GM21367 (cell line): ENCODE results near the gene OR4E2.
"Not testable (repeated sequence)": the region's sequence is repeated elsewhere in the genome, so short reads cannot be mapped to it uniquely, and the experiment has no call there.

Source experiments
- ATAC-seq: cut with Tn5 transposase; IDR thresholded peaks from one replicate; pipeline ENCODE4 v1.9.1; 2021; ENCODE audit not compliant: unreplicated experiment

OR4E2 gene

DNA sequence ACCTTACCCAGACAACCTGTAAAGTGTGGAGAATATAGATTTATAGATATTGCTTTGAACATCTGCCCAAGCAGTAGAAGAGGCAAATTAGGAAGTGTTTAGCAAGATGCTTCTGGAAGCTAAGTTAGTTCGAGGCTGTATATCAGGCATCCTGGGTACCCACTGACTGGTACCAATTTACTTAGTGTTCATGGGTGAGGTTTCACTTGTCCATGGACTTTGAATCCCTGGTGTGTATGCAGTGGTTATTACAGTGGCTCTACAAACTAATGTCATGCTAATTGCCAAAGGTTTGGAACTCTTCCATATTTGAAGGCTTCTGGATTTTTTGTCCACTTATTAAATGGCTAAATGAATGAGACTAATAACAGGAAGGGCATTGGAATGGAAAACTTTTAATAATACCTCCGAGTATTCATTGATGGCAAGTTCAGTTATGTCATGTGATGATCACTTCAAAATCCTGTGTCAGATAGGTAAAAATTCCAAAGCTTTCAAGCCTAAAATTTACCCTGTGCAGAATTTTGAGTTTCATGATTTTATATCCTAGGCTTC, at the start of gene OR4E2:
Gene OR4E2, plus strand, starts transcription at position 505 of the 555 bp plus-strand sequence. CDS start 11,248 bp downstream, outside the sequence.
- no peak for ATAC-seq

DNA sequence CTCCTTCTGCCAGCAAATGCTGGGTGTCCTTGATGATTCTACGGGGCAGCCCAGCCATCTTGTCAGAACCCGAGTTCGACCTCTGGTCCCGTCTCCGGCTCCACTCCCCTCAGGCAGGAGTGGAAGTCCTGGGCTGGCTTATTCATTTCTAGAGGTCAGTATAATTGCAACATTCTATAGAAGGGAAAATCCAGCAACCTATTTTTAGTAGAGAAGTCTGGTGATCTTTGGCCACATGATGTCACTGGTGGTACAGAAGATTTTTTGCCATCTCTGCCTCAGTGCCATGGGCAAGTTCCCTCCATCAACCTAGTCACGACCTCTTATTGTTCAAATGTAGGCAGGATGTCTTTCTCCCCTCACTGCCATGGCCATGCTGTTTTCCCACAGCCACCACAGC, 41.3 kb upstream of the OR4E2 start:
- no peak for ATAC-seq

- ATAC-seq: no peak
Measured at GRCh38 chr14:21614240-21614639, 39.4 kb upstream of the OR4E2 start.

GRCh38 chr14:21617614-21618013, 36.0 kb upstream of the OR4E2 start:
- ATAC-seq: no peak

DNA sequence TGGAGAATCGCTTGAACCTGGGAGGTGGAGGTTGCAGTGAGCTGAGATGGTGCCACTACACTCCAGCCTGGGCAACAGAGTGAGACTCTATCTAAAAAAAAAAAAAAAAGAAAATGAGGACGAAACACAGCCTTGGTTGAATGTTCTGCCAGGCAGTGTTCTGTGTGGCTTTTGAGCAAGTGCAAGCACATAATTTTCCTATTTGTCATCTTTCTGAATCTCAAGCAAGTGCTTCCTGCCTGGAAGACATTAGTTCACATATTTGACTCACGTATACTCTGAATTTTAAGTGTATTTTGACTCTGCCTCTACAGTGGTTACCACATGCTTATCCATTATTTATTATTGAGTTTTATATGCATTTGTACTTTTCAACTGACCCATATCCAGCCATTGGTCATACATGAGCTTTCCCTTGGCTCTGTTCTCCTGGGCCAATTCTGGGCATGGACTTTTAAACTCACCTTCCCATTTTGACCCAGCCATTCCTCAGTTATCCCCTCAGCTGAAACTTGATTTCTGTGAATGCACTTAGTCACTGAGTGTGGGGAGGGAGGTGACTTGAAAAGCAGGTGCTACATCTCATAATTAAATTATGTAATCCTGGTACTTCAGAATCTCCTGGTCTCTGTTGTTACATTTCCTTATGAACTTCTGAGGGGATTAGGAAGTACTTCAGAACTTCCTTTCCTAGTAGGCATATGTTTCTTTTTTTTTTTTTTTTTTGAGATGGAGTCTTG, 27.0 kb upstream of the OR4E2 start:
- no peak for ATAC-seq

- ATAC-seq: not testable (repeated sequence)
Measured at GRCh38 chr14:21630503-21630902, 23.1 kb upstream of the OR4E2 start.

- no peak for ATAC-seq
Measured at GRCh38 chr14:21631084-21631483, 22.6 kb upstream of the OR4E2 start.

GRCh38 chr14:21634840-21635239, 18.8 kb upstream of the OR4E2 start, which contains the start of gene OR10G2:
Gene OR10G2, minus strand, starts transcription at chr14:21634940. Its CDS starts 98 bp downstream, at chr14:21634842.
- no peak for ATAC-seq

GRCh38 chr14:21642683-21643082, 11.0 kb upstream of the OR4E2 start:
- no peak for ATAC-seq

- ATAC-seq: no peak
Measured at GRCh38 chr14:21643407-21643806, 10.2 kb upstream of the OR4E2 start.

- no peak for ATAC-seq
Measured at GRCh38 chr14:21647380-21647779, 6.3 kb upstream of the OR4E2 start.

- no peak for ATAC-seq
Measured at GRCh38 chr14:21652209-21652808, 1.3 kb upstream of the OR4E2 start.

DNA sequence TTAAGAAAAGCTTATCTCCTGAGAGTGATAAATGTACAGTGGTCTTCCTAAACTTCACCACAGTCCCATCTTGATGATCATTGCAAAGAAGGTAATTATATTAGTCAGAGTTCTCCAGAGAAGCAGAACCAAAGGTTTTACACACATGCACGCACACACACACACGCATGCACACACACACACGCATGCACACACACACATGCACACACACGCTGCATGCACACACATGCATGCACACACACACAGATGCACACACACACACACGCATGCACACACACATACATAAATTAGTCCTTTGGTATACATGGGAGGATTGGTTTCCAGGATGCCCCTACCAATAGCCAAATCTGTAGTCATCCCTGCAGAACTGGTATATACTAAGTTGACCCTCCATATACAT, 580 bp downstream of the OR4E2 start:
- no peak for ATAC-seq

DNA sequence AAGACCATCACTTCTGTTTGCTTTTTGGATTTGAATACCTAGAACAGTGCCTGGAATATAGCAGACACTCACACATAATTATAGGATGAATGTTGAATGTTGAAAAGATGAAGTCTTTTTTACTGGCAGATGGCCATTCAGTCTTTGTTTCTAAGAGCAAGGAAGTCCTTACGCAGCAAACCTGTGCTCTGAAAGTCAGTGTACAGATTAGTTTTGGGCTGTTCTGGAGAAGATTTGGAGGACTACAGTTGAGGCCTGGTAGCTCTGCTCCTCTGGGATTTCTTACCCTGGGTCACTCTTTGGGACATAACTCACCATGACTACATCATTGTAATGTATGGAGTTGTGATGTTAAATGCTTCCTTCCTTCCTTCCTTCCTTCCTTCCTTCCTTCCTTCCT, 3.3 kb downstream of the OR4E2 start:
- no peak for ATAC-seq

DNA sequence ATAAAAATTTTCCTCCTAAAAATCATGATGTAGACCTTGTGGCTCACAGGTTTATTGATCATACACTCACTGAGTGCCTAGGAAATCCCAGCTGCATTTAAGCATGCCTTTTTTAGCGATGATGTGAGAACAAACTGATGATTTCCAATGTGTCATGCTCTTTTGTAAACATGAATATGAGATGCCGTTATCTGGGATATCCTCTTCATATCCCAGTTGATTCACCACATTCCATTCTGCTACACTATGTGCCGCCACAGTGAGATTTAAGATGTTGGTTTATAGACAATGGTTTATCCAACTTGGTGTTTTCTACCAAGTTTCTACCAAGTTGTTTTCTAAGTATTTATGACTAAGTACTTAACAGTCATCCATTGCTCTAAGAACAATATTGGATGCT, 14.7 kb downstream of the OR4E2 start:
- ATAC-seq: no peak

DNA sequence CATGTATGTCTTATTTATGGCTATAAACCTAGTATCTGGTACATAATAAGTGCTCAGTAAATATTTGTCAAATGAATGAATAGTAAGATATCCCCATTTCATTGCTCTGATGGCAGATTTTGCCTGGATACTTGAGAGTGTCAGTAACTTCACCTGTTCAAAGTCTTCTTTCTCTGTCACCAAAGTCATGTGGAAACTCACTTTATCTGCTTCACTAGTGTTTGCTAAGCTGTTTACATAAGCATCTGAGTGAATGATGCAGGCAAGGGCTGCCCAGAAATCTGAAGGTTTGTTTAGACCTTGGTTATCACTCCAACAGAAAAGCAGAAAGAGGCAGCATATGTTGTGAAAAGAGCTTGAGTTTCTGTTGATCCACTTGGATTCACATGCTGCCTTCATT, 15.6 kb downstream of the OR4E2 start:
- ATAC-seq: no peak

DNA sequence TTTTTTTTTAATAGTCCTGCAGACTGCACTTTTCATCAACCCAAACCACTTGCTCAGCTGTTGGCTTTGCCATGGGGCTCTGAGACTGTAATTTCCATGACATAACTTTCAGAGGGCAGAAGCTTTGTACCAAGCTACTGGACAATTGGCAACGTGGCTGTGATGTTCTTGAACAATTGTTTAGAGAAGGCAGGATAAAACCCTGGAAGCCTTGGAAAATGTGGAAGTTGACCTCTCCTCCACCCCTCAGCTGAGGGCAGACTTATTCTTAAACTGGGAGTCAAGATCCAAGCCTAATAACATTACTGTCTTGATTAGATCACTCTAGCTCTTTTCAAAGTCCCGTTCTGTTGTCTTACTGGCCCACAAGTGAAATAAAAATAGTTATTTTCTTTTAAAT, 17.7 kb downstream of the OR4E2 start:
- no peak for ATAC-seq

GRCh38 chr14:21672116-21672515, 18.5 kb downstream of the OR4E2 start:
- ATAC-seq: no peak

- ATAC-seq: no peak
Measured at GRCh38 chr14:21673718-21674117, 20.1 kb downstream of the OR4E2 start, which contains the start of gene OR4E1. Gene OR4E1, minus strand, starts transcription at chr14:21673818. Its CDS starts 2,883 bp downstream, at chr14:21670935.

- no peak for ATAC-seq
Measured at GRCh38 chr14:21675566-21675965, 21.9 kb downstream of the OR4E2 start.

DNA sequence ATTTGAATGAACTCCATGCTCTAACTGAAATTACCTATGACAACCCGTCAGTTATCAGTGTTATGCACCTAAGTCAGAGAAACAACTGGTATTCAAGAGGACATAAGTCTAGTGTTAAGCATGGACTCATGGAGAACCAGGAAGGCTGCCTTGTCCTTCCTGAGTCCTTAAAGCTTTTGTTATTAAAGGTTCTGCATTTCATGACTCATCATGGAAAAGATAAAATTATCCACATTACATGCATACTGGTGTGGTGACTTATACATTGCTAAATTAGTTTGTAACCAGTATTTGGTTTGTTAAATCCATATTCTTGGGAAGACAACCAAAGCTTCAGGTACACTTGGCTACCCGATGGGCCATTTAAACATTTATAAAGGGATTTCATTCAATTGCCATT, 26.4 kb downstream of the OR4E2 start:
- ATAC-seq: no peak

DNA sequence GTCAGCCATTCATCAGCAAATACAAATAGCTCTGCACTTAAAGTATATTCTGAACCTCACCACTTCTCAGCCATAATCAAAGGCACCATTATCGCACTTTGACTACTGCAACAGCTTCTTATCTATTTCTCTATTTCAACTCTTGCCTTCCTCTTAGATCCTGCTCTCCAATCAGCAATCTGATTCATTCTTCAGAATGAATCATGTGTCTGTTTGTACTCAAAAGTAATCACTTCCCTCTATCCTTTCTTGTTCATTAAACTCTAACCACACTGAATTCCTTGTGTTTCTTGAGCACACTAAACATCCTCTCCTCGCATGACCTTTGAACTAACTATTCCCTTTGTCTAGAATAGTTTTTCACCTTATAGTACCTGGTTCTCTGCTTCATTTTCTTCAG, 32.8 kb downstream of the OR4E2 start:
- ATAC-seq: no peak
